Duodenal mucosa (tissue), 2 donors: Measurements from ENCODE around the gene XPA.

Experiments used
- H3K27ac ChIP-seq: one replicate; pipeline ENCODE4 v1.7.0; 2013; ENCODE audit warnings: low read depth, low read length
- H3K27me3 ChIP-seq, 2 donors: one replicate each; pipeline ENCODE4 v1.7.0; 2013; ENCODE audit warnings: low read length in 2 of 2, control low read depth in 1 of 2; ENCODE audit not compliant: insufficient read depth in 2 of 2, control insufficient read depth in 1 of 2
- H3K36me3 ChIP-seq, 2 donors: one replicate each; pipeline ENCODE4 v1.7.0; 2013; ENCODE audit warnings: low read length in 2 of 2, control low read depth in 1 of 2; ENCODE audit not compliant: insufficient read depth in 2 of 2, control insufficient read depth in 1 of 2
- H3K4me1 ChIP-seq, 2 donors: one replicate each; pipeline ENCODE4 v1.7.0; 2013; ENCODE audit warnings: low read length in 2 of 2, control low read depth in 1 of 2; ENCODE audit not compliant: insufficient read depth in 2 of 2, control insufficient read depth in 1 of 2
- H3K4me3 ChIP-seq, 2 donors: one replicate each; pipeline ENCODE4 v1.7.0; 2013; ENCODE audit warnings: low read length in 2 of 2, low read depth in 1 of 2
- H3K9ac ChIP-seq, 2 donors: one replicate each; pipeline ENCODE4 v1.7.0; 2013; ENCODE audit warnings: low read length in 2 of 2, low read depth in 1 of 2
- H3K9me3 ChIP-seq, 2 donors: one replicate each; pipeline ENCODE4 v1.7.0; 2013; ENCODE audit warnings: low read length in 2 of 2, control low read depth in 1 of 2; ENCODE audit not compliant: control insufficient read depth in 1 of 2

Gene XPA

GRCh38 chr9:97633859-97634490, 63.2 kb downstream of the XPA start:
- no peaks in the 10 kb centered on the region for H3K9me3 ChIP-seq
- no peaks in the 10 kb centered on the region for H3K36me3 ChIP-seq
- H3K27ac ChIP-seq, result peak overlapping the region; percentile 100
- H3K9ac ChIP-seq, result peak overlapping the region; percentile 90 to 96
- peak overlapping the region; percentile 87 to 96 for H3K4me3 ChIP-seq
- H3K4me1 ChIP-seq, result peaks cover 32 to 45% of the 10 kb centered on the region in 2 donors
- H3K27me3 ChIP-seq, result no peaks in the 10 kb centered on the region

GRCh38 chr9:97632985-97633858, 63.9 kb downstream of the XPA start, which contains the start of the genes NCBP1 and TSTD2:
Gene NCBP1 (plus strand): TSS chr9:97633821. CDS start chr9:97633882, 61 bp downstream.
Gene TSTD2 (minus strand): TSS chr9:97633368. CDS start chr9:97627562, 5,806 bp downstream.
- H3K27ac ChIP-seq, result peak within 1 kb of the TSS; percentile 100
- peak within 1 kb of the TSS; percentile 87 to 96 for H3K4me3 ChIP-seq
- no peaks in the 10 kb centered on the region for H3K27me3 ChIP-seq
- H3K4me1 ChIP-seq, result peaks cover 32 to 38% of the 10 kb centered on the region in 2 donors
- no peaks in the 10 kb centered on the region for H3K36me3 ChIP-seq
- peak within 1 kb of the TSS; percentile 95 to 96 for H3K9ac ChIP-seq
- H3K9me3 ChIP-seq, result no peaks in the 10 kb centered on the region

DNA sequence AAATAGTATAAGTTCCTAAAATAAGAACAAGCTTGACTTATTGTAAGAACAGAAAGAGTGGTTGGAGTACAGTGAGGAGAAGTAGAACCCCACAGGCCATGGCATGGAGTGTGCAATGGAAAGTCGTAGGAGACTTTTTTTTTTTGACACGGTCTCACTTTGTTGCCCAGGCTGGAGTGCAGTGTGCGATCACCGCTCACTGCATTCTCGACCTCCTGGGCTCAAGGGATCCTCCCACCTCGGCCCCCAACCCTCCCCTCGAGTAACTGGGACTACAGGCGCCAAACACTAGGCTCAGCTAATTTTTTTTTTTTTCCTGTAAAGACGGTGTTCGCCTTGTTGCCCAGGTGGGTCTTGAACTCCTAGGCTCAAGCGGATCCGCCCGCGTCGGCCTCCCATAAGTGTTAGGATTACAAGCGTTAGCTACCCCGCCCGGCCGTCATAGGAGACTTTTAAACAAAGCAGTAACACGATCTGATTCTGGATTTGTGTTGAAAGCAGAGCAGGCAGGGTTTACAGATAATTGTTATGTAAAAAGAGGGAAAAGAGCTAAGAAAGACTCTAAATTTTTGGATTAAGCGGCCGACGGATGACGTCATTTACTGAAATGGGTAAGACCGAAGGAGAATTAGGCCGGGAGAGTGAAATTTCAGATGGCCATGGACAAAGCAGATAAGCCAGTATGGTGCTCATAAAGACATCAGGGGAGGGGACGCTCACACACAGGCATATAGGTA, 64.7 kb downstream of the XPA start:
- Histone ChIP-seq H3K9ac (peak overlapping the region; percentile 95 to 96), H3K27me3 (no peaks in the 10 kb centered on the region), H3K4me1 (peaks cover 32 to 37% of the 10 kb centered on the region in 2 donors), H3K27ac (peak overlapping the region; percentile 100), H3K36me3 (no peaks in the 10 kb centered on the region), H3K9me3 (no peaks in the 10 kb centered on the region), H3K4me3 (peak overlapping the region; percentile 87 to 96)

DNA sequence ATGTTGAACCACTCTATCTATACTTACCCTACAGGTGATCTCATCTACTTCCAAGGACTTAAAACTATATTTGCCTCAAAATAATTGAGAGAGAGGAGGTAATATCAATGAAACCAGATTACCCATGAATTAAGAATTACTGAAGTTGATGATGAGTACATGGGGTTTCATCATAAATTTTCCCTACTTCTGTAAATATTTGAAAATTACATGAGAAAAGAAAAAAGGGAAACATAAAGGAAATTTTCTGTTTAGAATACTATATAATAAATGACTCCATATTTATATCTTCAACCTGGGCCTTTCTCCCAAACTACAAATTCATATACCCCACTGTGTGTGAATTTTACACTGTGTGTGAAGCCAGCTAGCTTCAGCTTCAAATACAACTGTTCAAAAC, 66.5 kb downstream of the XPA start:
- H3K4me1 ChIP-seq, result peaks cover 20 to 32% of the 10 kb centered on the region in 2 donors

GRCh38 chr9:97629156-97629555, 68.0 kb downstream of the XPA start:
- peaks cover 10 to 21% of the 10 kb centered on the region in 2 donors for H3K4me1 ChIP-seq
- H3K27ac ChIP-seq, result no peak overlapping the region
- no peak overlapping the region for H3K9ac ChIP-seq
- H3K27me3 ChIP-seq, result no peaks in the 10 kb centered on the region
- no peaks in the 10 kb centered on the region for H3K9me3 ChIP-seq
- H3K36me3 ChIP-seq, result peaks cover 5 to 17% of the 10 kb centered on the region in 2 donors
- no peak overlapping the region for H3K4me3 ChIP-seq

More for the DNA sequence above, 66.5 kb downstream of the XPA start:
- Histone ChIP-seq H3K9ac (no peak overlapping the region), H3K4me3 (no peak overlapping the region), H3K36me3 (peaks cover 1 to 6% of the 10 kb centered on the region in 2 donors), H3K27me3 (no peaks in the 10 kb centered on the region), H3K9me3 (no peaks in the 10 kb centered on the region), H3K27ac (no peak overlapping the region)

- H3K27me3 ChIP-seq, result no peaks in the 10 kb centered on the region
- no peak overlapping the region for H3K27ac ChIP-seq
These were observed 68.5 kb downstream of the XPA start for GRCh38 chr9:97628668-97629067.

DNA sequence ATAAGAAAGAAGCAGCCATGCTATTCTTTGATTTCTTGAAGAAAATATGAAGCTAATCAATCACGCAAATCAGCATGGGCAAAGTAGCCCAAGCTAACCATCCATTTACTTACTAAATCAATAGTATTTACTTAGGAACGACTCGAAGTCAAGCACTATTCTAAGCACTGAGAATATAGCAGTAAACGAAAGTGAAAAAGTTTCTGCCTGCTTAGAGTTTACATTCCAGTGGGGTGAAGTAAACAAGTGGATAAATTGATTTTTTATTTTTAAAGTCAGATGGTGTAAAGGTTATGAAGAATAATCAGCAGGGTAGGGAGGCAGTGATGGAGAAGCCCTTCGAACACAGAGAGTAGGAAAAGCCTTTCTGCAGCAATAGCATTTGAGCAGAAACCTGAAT, 69.5 kb downstream of the XPA start:
- no peak overlapping the region for H3K27ac ChIP-seq
- H3K4me3 ChIP-seq, result peak overlapping the region in 1 of 2 donors; percentile 37
- no peaks in the 10 kb centered on the region for H3K27me3 ChIP-seq
- no peaks in the 10 kb centered on the region for H3K9me3 ChIP-seq
- H3K4me1 ChIP-seq, result peaks cover 10 to 21% of the 10 kb centered on the region in 2 donors
- no peak overlapping the region for H3K9ac ChIP-seq
- H3K36me3 ChIP-seq, result peaks cover 5 to 21% of the 10 kb centered on the region in 2 donors

More at GRCh38 chr9:97628668-97629067, 68.5 kb downstream of the XPA start:
- H3K4me3 ChIP-seq, result no peak overlapping the region
- no peaks in the 10 kb centered on the region for H3K9me3 ChIP-seq
- H3K36me3 ChIP-seq, result peaks cover 5 to 21% of the 10 kb centered on the region in 2 donors
- H3K9ac ChIP-seq, result no peak overlapping the region
- peaks cover 10 to 21% of the 10 kb centered on the region in 2 donors for H3K4me1 ChIP-seq

DNA sequence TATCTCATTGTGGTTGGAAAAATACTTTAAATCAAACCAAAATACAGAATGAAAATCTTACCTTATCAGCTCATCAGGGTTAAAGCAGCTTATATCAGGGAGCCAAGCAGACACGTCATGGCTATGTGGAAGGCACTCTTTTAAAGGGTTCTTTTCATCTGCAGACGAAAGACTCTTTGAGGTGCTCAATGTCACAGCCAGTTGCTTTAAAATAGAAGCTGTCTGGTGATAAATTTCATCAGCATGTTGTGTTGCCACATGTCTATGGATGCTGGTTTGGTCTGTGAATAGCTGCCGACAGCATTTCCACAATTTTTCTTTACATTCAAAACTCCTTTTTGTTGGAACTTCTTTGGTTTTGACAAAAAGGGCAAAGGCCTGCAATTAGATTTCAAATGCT, 71.5 kb downstream of the XPA start:
- no peaks in the 10 kb centered on the region for H3K9me3 ChIP-seq
- H3K36me3 ChIP-seq, result peaks cover 5 to 27% of the 10 kb centered on the region in 2 donors
- H3K4me1 ChIP-seq, result peaks cover 0 to 12% of the 10 kb centered on the region in 2 donors
- no peak overlapping the region for H3K27ac ChIP-seq
- H3K27me3 ChIP-seq, result no peaks in the 10 kb centered on the region
- H3K4me3 ChIP-seq, result no peak overlapping the region
- no peak overlapping the region for H3K9ac ChIP-seq
